CD14-positive monocyte (primary cell): ENCODE measurements around the gene TRAF3. TPM values are rescaled to one million over a fixed set of nuclear protein-coding genes. Genes with fewer than 3 reads are reported as not detected.

Experiments
- DNase-seq, 3 donors: peaks; one replicate each; pipeline ENCODE4 v3.0.0-alpha.2; 2011 to 2022
- H2AFZ ChIP-seq: 2 replicates; pipeline ENCODE4 v1.6.0; 2012; ENCODE audit warnings: mild to moderate bottlenecking, low read depth, low read length, inconsistent platforms; ENCODE audit not compliant: insufficient read depth, poor library complexity, severe bottlenecking
- H3K27ac ChIP-seq, 2 donors: 1 replicate in 1 of 2; 2 replicates in 1 of 2; pipeline ENCODE4 v1.5.1; 2012 to 2013; ENCODE audit warnings: low read length in 2 of 2, control low read depth in 1 of 2, inconsistent platforms in 1 of 2, low read depth in 1 of 2, mild to moderate bottlenecking in 1 of 2
- H3K27me3 ChIP-seq, 2 donors: one replicate each; pipeline versions ENCODE4 v1.6.0 to v1.6.1; 2011 to 2013; ENCODE audit warnings: low read length in 2 of 2; ENCODE audit not compliant: control insufficient read depth in 2 of 2, insufficient read depth in 2 of 2
- H3K36me3 ChIP-seq, 2 donors: replicated peaks in 1 of 2; 1 replicate in 1 of 2; 2 replicates in 1 of 2; pipeline versions ENCODE4 v1.5.1 to v1.6.1; 2012 to 2013; ENCODE audit warnings: low read length in 2 of 2, control low read depth in 1 of 2, inconsistent platforms in 1 of 2, mild to moderate bottlenecking in 1 of 2; ENCODE audit not compliant: insufficient read depth in 2 of 2, control insufficient read depth in 1 of 2
- H3K4me1 ChIP-seq, 2 donors: 1 replicate in 1 of 2; 2 replicates in 1 of 2; pipeline versions ENCODE4 v1.5.1 to v1.6.1; 2012 to 2013; ENCODE audit warnings: low read length in 2 of 2, control low read depth in 1 of 2, inconsistent platforms in 1 of 2, mild to moderate bottlenecking in 1 of 2, moderate library complexity in 1 of 2; ENCODE audit not compliant: insufficient read depth in 2 of 2, control insufficient read depth in 1 of 2
- H3K4me2 ChIP-seq: replicated peaks from 2 replicates; pipeline ENCODE3; 2012; ENCODE audit warnings: low read length, moderate library complexity, mild to moderate bottlenecking; ENCODE audit not compliant: poor library complexity, severe bottlenecking; ENCODE audit errors: extremely low read depth
- H3K4me3 ChIP-seq, 3 experiments: fragments of 200-600 bp in 1 of 3; sonication (generic) in 1 of 3; replicated peaks in 1 of 3; 1 replicate in 2 of 3; 2 replicates in 1 of 3; pipeline ENCODE4 v1.5.1; 2011 to 2013; ENCODE audit warnings: low read length in 3 of 3, mild to moderate bottlenecking in 3 of 3, control low read depth in 2 of 3, low read depth in 2 of 3, inconsistent platforms in 1 of 3, moderate library complexity in 1 of 3
- H3K79me2 ChIP-seq: 2 replicates; pipeline ENCODE4 v1.6.0; 2012; ENCODE audit warnings: mild to moderate bottlenecking, control low read depth, inconsistent platforms, low read length, moderate library complexity; ENCODE audit not compliant: insufficient read depth
- H3K9ac ChIP-seq: 2 replicates; pipeline ENCODE4 v1.6.0; 2017; ENCODE audit warnings: low read length, mild to moderate bottlenecking; ENCODE audit not compliant: insufficient read depth, poor library complexity, severe bottlenecking
- H3K9me3 ChIP-seq, 2 donors: replicated peaks in 1 of 2; 1 replicate in 1 of 2; 2 replicates in 1 of 2; pipeline versions ENCODE4 v1.5.1 to v1.6.1; 2012 to 2013; ENCODE audit warnings: low read length in 2 of 2, control low read depth in 1 of 2; ENCODE audit not compliant: control insufficient read depth in 1 of 2, insufficient read depth in 1 of 2
- H4K20me1 ChIP-seq: 2 replicates; pipeline ENCODE4 v1.6.0; 2012; ENCODE audit warnings: mild to moderate bottlenecking, low read length, control low read depth, moderate library complexity; ENCODE audit not compliant: insufficient read depth
- H3K27ac Mint-ChIP-seq, 7 donors: one replicate each; pipeline ENCODE4 v1.8.0; 2020; ENCODE audit warnings: mild to moderate bottlenecking in 7 of 7, mixed read lengths in 7 of 7, moderate library complexity in 6 of 7, inconsistent platforms in 2 of 7
- H3K27me3 Mint-ChIP-seq, 3 donors: one replicate each; pipeline ENCODE4 v1.8.0; 2021 to 2022; ENCODE audit warnings: low read depth in 3 of 3, mild to moderate bottlenecking in 3 of 3, mixed read lengths in 3 of 3, moderate library complexity in 3 of 3, inconsistent platforms in 1 of 3
- H3K36me3 Mint-ChIP-seq, 2 donors: one replicate each; pipeline ENCODE4 v1.8.0; 2020; ENCODE audit warnings: mixed read lengths in 2 of 2, inconsistent platforms in 1 of 2, mild to moderate bottlenecking in 1 of 2
- H3K4me1 Mint-ChIP-seq: one replicate; pipeline ENCODE4 v1.8.0; 2020; ENCODE audit warnings: mild to moderate bottlenecking, mixed read lengths
- H3K4me3 Mint-ChIP-seq, 2 donors: one replicate each; pipeline ENCODE4 v1.8.0; 2020; ENCODE audit warnings: mild to moderate bottlenecking in 2 of 2, mixed read lengths in 2 of 2, moderate library complexity in 1 of 2
- H3K9me3 Mint-ChIP-seq, 7 donors: one replicate each; pipeline ENCODE4 v1.8.0; 2020 to 2022; ENCODE audit warnings: mixed read lengths in 7 of 7, mild to moderate bottlenecking in 6 of 7, moderate library complexity in 6 of 7, inconsistent platforms in 2 of 7
- WGBS: methylation state at CpG from one replicate; pipeline ENCODE4 v1.1.5; 2013; ENCODE audit warnings: missing lambda C conversion rate; ENCODE audit not compliant: insufficient coverage; 5-methylcytosine and 5-hydroxymethylcytosine counted together
- intact Hi-C, 2 donors: fragments of 100-400 bp; cut with micrococcal nuclease; formaldehyde crosslinking; loops; one replicate each; pipeline versions ENCODE4 v1.15.0 to v1.15.1; 2023
- polyA plus RNA-seq, 3 donors: library from polyadenylated mRNA; depleted of rRNA in 1 of 3; unstranded in 2 of 3; stranded (reverse) in 1 of 3; fragments of 300-500 nt in 2 of 3; fragments of >200 nt in 1 of 3; fragmentation: Illumina TruSeq in 2 of 3; gene quantifications; 1 replicate in 2 of 3; 2 replicates in 1 of 3; pipeline ENCODE4 v1.2.3, GENCODE V29; 2012 to 2021
- TF ChIP-seq, protein P1 (sequence below): fragments of 200-600 bp; IDR thresholded peaks from one replicate; pipeline ENCODE4 v1.8.0; 2022; ENCODE audit warnings: antibody characterized with exemption, mild to moderate bottlenecking

The TRAF3 gene
- polyA plus RNA-seq, 3 donors: 12.0 to 37.6 (median 17.3) TPM

GRCh38 chr14:102758087-102758486, 19.2 kb upstream of the TRAF3 start:
- intact Hi-C loops: no loop called here
- Mint-ChIP-seq H3K9me3 (peaks cover 0 to 9% (median 5%) of the 10 kb centered on the region in 7 donors), H3K27ac (no peak overlapping the region), H3K36me3 (no peaks in the 10 kb centered on the region), H3K4me3 (no peak overlapping the region), H3K27me3 (peaks cover 6 to 15% (median 7%) of the 10 kb centered on the region in 3 donors), H3K4me1 (peaks cover 11% of the 10 kb centered on the region)
- DNase-seq: no peak
- H3K4me2 ChIP-seq: no peak overlapping the region
- WGBS: no CpG with 5 or more reads among the region's 5 CpGs
- no peak overlapping the region for H2AFZ ChIP-seq
- no peak overlapping the region for H3K27ac ChIP-seq
- H3K79me2 ChIP-seq: no peaks in the 10 kb centered on the region
- no peaks in the 10 kb centered on the region for H3K27me3 ChIP-seq
- H3K36me3 ChIP-seq: no peaks in the 10 kb centered on the region
- no peaks in the 10 kb centered on the region for H4K20me1 ChIP-seq
- H3K4me1 ChIP-seq: no peaks in the 10 kb centered on the region
- no peak overlapping the region for H3K9ac ChIP-seq
- H3K4me3 ChIP-seq: no peak overlapping the region
- H3K9me3 ChIP-seq: peaks cover 0 to 3% of the 10 kb centered on the region in 2 donors
- TF ChIP-seq, protein P1, sequence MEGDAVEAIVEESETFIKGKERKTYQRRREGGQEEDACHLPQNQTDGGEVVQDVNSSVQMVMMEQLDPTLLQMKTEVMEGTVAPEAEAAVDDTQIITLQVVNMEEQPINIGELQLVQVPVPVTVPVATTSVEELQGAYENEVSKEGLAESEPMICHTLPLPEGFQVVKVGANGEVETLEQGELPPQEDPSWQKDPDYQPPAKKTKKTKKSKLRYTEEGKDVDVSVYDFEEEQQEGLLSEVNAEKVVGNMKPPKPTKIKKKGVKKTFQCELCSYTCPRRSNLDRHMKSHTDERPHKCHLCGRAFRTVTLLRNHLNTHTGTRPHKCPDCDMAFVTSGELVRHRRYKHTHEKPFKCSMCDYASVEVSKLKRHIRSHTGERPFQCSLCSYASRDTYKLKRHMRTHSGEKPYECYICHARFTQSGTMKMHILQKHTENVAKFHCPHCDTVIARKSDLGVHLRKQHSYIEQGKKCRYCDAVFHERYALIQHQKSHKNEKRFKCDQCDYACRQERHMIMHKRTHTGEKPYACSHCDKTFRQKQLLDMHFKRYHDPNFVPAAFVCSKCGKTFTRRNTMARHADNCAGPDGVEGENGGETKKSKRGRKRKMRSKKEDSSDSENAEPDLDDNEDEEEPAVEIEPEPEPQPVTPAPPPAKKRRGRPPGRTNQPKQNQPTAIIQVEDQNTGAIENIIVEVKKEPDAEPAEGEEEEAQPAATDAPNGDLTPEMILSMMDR: no peak

DNA sequence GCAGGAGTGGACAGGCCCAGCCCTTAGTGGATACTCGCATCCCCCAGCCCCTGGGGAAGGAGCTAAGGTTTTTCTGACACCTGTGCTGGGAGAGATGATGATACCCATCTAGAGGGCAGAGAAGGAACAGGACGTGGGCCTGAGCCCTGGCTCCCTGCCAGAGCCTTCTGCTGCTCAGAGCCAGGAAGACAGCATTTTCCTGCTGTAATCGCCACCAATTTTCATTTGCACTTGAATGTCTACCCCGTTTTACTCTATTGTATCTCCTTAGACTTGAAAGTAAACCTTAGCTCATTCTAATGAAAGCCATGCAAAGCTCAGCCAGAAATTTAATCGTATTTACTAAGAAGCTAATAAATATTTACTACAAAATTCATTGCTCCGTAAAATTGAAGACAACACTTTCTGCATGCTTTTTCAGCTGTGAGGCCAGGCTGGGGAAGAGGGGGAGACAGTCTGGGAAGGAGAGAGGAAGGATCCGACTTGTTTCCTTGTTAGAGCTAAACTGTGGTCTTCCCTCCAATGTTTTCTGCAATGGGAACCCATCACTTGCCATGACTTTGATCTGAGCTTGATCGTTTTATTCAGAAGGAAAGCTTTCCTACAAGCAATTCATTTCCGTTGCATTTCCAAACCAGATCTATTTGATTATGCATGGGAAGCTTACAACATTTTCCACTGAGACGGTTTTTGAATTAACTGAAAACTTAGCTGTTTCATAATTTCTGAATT, 17.6 kb upstream of the TRAF3 start:
- peaks cover 0 to 3% of the 10 kb centered on the region in 2 donors for H3K9me3 ChIP-seq
- H3K4me1 Mint-ChIP-seq: peaks cover 11% of the 10 kb centered on the region

More for the DNA sequence above, 17.6 kb upstream of the TRAF3 start:
- H4K20me1 ChIP-seq: no peaks in the 10 kb centered on the region
- no peak overlapping the region for H3K9ac ChIP-seq
- no peaks in the 10 kb centered on the region for H3K36me3 Mint-ChIP-seq
- peaks cover 7 to 18% (median 7%) of the 10 kb centered on the region in 3 donors for H3K27me3 Mint-ChIP-seq
- H3K4me1 ChIP-seq: no peaks in the 10 kb centered on the region
- no peak overlapping the region for H3K4me3 Mint-ChIP-seq
- no peak overlapping the region for H3K27ac ChIP-seq
- no peak overlapping the region for H2AFZ ChIP-seq
- intact Hi-C loops: no loop called here
- WGBS: 60% methylated on average over 6 of the region's 10 CpGs
- peaks cover 0 to 9% (median 5%) of the 10 kb centered on the region in 7 donors for H3K9me3 Mint-ChIP-seq
- H3K79me2 ChIP-seq: no peaks in the 10 kb centered on the region
- H3K27me3 ChIP-seq: no peaks in the 10 kb centered on the region
- H3K36me3 ChIP-seq: no peaks in the 10 kb centered on the region
- no peak overlapping the region for H3K27ac Mint-ChIP-seq
- no peak for DNase-seq
- TF ChIP-seq, protein P1: no peak
- H3K4me2 ChIP-seq: no peak overlapping the region
- no peak overlapping the region for H3K4me3 ChIP-seq
